Stimulated activated CD8-positive, alpha-beta memory T cell treated with anti-CD3 and anti-CD28 coated beads, Interleukin-15, amount 100 ng/mL, for 4 hours (primary cell): ENCODE measurements around the gene ADAMTSL4.
A peak's percentile ranks its signal among the peaks of the same experiment; 100 is the strongest.
"Not testable (repeated sequence)": the region's sequence is repeated elsewhere in the genome, so short reads cannot be mapped to it uniquely, and the experiment has no call there.

Experiments used
- DNase-seq, 2 donors: peaks; one replicate each; pipeline ENCODE4 v3.0.0-alpha.2; 2020; ENCODE audit warnings: low read depth in 2 of 2

ADAMTSL4 gene

GRCh38 chr1:150555198-150555970 lies 6.2 kb downstream of the ADAMTSL4 start:
- no peak for DNase-seq

DNA sequence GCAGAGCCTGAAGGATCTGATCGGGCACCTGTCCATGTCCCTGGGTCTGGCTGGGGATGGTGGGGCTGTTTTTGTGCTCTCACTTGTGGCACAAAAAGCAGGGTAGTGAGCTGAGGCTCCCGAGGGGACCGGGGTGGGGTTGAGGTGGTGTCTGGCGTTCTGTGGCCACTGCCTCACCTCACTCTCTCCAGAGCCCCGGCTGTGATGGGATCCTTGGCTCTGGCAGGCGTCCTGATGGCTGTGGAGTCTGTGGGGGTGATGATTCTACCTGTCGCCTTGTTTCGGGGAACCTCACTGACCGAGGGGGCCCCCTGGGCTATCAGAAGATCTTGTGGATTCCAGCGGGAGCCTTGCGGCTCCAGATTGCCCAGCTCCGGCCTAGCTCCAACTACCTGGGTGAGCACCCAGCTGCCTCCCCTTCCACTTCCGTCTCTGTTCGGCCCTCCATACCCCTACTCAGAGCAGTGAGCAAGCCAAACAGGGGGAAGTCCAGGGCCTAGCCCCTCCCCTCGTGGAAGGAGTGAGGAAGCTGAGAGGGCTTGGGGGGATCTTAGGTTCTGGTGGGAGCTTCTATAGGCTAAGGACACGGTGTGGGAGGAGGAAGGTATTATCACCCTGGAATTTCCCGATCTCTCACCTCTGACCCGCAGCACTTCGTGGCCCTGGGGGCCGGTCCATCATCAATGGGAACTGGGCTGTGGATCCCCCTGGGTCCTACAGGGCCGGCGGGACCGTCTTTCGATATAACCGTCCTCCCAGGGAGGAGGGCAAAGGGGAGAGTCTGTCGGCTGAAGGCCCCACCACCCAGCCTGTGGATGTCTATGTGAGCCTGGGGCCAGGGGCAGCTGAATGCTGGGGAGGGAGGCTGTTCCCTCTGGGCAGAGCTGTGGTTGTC lies 7.0 kb downstream of the ADAMTSL4 start:
- DNase-seq = no peak

- DNase-seq = no peak
Observed at GRCh38 chr1:150557065-150557600, 7.9 kb downstream of the ADAMTSL4 start.

GRCh38 chr1:150557813-150558212 lies 8.6 kb downstream of the ADAMTSL4 start:
- DNase-seq = no peak

DNA sequence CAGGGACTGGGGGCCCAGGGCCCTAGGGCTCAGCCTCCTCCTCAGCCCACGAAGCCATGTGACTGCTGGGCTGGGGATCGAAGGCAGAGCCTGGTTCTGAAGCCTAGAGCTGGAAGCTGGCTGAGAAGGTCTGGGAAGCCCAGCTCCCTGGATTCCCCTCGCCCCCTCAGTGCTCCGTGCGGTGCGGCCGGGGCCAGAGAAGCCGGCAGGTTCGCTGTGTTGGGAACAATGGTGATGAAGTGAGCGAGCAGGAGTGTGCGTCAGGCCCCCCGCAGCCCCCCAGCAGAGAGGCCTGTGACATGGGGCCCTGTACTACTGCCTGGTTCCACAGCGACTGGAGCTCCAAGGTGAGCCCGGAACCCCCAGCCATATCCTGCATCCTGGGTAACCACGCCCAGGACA lies 9.1 kb downstream of the ADAMTSL4 start:
- DNase-seq = no peak

GRCh38 chr1:150558761-150559655 lies 9.8 kb downstream of the ADAMTSL4 start:
- no peak for DNase-seq

GRCh38 chr1:150559656-150560010 lies 10.4 kb downstream of the ADAMTSL4 start:
- no peak for DNase-seq

GRCh38 chr1:150560011-150560438 lies 10.8 kb downstream of the ADAMTSL4 start:
- DNase-seq = no peak

DNA sequence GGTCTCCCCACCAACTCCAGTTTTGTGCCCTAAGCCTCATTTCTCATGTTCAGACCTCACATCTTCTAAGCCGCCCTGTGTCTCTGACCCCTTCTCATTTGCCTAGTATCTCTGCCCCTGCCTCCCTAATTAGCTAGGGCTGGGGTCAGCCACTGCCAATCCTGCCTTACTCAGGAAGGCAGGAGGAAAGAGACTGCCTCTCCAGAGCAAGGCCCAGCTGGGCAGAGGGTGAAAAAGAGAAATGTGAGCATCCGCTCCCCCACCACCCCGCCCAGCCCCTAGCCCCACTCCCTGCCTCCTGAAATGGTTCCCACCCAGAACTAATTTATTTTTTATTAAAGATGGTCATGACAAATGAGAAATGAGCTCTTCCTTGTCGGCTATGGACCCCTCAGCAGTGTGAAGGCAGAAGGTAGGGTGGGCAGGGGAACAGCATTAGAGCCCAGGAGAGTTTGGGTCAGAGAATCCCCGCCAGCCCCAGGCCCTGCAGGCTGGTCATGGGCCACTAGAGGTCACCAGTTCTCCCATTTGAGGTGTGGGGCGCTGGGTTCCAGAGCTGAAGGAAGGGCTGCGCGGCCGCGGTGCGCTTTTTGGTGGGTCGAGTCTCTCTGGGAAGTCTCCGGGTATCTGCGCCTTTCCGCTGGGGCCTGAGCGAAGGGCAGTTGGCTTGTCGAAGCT lies 11.5 kb downstream of the ADAMTSL4 start:
- DNase-seq = peak; percentile 61 to 69

DNA sequence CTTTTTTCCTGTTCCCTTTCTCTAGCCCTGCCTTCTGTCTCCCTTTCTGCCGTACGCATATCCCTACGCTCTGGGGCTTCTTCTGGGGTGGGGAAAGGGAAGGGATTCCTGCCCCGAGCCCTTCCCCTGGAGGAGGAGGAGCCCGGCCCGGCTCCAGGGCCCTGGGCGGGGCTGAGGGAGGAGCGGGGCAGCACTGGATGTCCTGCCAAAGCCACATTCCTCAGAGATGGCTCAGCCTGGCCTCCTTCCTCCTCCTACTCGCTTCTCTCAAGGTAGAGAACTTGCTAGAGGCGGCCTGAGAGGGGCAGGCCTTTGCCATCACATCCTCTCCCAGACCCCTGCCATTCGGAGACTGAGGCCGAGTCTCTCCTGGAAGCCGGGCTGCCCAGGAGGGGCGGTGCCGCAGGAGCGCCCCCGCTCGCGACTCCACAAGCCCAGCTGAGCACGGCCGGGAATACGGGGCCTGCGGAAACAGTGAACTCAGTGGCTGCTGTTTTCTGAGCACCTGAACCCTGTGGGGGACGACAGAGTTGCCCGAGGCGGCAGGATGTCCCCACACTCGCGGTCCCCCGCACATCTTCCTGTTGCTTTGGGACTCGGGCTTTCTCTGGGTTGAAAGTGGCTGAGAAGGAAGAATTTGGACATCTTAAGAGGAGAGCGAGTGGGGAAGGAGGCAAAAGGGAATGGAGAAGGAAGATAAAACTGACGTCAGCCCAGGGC lies 12.2 kb downstream of the ADAMTSL4 start:
- DNase-seq = no peak

DNA sequence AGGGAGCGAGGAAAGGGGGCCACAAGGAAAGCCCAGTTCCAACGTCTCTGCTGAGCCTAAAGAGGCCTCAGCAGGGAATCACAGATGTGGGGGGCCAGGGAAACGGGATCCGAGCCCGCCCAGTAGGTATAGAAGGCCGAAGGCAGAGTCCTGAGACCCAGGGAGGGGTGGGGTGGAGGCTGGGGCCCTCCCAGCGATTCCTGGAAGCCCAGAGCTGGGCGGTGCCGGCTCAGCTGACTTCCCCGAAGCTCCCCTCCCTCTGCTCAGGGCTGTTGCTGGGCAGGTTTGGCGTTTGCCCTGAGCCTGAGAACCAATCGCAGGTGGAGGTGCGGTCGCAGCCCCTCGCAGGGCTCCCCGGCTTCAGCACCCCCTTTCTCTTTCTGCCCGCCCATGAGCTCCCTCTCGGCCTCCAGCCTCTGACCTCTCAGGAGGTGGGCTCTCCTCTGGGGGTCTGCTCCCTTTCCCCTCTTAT lies 12.8 kb downstream of the ADAMTSL4 start:
- DNase-seq = peak; percentile 75 to 83

GRCh38 chr1:150562446-150563339 lies 13.5 kb downstream of the ADAMTSL4 start:
- DNase-seq = peak in 1 of 2 donors; percentile 59

- no peak for DNase-seq
Observed at GRCh38 chr1:150563340-150564038, 14.3 kb downstream of the ADAMTSL4 start.

DNA sequence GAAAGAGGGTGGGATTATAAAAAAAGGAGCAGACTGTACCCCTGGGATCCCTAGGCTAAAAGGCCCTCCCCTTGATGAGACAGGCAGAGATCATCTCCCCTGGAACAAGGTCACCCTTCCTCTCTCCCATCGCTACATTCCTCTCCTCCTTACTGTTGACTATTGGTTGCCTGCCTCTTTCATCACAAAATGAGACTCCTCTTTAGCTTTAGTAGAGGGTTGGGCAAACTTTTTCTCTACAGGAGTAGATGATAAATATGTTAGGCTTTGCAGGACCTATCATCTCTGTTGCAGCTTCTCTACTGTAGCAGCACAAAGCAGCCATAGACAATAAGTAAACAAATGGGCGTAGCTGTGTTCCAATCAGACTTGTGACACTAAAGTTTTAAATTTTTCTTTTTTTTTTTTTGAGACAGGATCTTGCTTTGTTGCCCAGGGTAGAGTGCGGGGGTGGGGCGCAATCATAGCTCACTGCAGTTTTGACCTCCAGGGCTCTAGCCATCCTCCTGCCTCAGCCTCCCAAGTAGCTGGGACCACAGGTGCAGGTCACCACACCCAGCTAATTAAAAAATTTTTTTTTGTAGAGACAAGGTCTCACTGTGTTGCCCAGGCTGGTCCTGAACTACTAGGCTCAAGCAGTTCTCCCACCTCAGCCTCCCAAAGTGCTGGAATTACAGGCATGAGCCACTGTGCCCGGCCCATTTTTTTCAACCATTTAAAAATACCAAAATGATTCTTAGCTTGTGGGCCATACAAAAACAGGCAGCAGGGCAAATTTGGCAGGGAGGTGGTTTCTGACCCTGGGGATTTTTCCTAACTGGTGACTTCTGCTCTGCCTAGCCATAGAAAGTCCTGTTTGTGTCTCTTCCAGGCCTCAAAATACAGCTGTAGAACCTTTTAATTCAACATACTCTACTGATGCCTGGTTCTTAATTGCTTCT lies 15.1 kb downstream of the ADAMTSL4 start:
- no peak for DNase-seq

DNA sequence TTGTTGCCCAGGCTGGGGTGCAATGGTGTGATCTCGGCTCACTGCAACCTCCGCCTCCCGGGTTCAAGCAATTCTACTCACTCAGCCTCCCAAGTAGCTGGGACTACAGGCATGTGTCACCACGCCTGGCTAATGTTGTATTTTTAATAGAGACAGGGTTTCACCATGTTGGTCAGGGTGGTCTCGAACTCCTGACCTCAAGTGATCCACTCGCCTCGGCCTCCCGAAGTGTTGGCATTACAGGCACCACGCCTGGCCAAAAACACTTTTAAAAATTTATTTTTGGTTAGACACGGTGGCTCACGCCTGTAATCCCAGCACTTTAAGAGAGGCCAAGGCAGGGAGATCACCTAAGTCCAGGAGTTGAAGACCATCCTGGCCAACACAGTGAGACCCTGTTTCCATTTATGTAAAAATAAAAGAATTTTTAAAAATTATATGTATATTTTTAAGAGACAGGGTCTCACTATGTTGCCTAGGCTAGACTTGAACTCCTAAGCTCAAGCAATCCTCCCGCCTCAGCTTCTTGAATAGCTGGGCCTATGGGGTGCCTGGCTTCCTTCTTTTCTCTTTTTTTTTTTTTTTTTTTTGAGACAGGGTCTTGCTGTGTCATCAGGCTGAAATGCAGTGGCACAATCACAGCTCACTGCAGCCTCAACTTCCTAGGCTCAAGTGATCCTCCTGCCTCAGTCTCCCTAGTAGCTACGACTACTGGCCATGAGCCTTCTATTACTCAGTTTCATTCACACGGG lies 16.2 kb downstream of the ADAMTSL4 start:
- not testable (repeated sequence) for DNase-seq

DNA sequence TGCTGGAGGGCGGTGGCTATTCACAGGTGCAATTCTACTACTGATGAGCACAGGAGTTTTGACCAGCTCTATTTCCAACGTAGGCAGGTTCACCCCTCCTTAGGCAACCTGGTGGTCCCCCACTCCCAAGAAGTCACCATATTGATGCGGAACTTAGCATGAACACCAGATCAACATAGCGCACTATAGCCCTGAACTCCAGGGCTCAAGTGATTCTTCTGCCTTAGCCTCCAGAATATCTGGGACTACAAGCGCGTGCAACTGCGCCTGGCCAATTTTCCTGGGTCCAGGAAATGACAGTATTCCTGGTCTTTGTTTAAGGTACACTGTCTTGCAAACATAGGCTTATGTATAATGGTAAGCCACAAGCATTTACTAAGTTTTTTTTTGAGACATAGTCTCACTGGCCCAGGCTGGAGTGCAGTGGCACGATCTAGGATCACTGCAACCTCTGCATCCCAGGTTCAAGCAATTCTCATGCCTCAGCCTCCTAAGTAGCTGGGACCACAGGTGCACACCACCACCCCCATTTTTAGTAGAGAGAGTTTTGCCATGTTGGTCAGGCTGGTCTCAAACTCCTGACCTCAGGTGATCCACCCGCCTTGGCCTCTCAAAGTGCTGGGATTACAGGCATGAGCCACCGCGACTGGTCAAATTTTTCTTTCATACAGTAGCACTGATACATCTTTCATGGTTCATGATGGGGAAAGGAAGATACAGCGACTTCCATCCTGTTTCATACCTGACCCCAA lies 17.6 kb downstream of the ADAMTSL4 start:
- no peak for DNase-seq
